Stimulated activated CD4-positive, alpha-beta T cell treated with anti-CD3 and anti-CD28 coated beads, Interleukin-12 subunit alpha, Interleukin-12 subunit beta, amount 100 ng/mL, for 48 hours (primary cell): Measurements from ENCODE around the gene CIB4.

Experiments used
- DNase-seq, 3 donors: peaks; one replicate each; pipeline ENCODE4 v3.0.0-alpha.2; 2020; ENCODE audit warnings: low read depth in 2 of 3, low spot score in 1 of 3

CIB4 gene

DNA sequence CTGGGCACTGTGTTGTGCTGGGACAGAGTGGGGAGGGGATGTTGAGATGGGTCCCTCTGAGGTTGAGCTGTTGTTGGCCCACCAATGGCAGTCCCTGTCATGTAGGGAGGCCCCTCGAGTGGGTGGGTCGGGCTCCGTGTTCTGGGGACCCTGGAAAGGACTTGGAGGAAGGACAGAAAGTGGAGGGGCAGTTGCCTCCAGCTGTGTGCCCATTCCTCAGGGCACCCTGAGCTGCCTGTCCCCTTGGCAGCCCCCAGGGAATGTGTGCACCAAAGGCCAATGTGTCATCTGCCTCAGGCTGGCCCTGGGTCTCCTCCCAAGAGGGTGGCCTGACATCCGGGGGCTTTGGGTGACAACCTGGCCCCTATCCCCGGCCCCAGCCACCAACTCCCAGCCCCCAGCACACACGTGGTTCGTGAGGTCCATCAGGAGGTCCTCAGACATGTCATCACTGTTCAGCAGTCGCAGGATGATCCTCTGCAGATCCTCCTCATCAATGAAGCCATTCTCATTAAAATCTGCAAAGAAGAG, 57.7 kb downstream of the CIB4 start:
- no peak for DNase-seq

DNA sequence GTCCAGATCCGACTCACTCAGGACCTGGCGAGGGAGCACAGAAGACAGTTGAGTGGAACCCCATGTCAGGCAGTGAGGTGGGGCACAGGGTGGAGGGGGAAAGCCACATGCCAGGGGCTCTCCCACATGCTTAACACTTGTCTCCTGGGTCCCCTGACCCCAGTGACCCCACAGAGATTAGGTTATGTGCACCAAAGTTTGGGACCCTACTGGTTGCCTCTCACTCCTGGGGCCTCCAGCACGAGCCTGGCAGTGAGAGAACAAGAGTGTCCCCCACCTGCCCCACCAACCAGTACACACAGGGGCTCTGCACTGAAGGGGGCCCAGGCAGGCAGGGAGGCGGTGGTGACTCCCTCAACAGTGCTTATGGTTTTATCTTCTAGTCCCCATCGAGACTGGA, 58.3 kb downstream of the CIB4 start:
- no peak for DNase-seq

DNA sequence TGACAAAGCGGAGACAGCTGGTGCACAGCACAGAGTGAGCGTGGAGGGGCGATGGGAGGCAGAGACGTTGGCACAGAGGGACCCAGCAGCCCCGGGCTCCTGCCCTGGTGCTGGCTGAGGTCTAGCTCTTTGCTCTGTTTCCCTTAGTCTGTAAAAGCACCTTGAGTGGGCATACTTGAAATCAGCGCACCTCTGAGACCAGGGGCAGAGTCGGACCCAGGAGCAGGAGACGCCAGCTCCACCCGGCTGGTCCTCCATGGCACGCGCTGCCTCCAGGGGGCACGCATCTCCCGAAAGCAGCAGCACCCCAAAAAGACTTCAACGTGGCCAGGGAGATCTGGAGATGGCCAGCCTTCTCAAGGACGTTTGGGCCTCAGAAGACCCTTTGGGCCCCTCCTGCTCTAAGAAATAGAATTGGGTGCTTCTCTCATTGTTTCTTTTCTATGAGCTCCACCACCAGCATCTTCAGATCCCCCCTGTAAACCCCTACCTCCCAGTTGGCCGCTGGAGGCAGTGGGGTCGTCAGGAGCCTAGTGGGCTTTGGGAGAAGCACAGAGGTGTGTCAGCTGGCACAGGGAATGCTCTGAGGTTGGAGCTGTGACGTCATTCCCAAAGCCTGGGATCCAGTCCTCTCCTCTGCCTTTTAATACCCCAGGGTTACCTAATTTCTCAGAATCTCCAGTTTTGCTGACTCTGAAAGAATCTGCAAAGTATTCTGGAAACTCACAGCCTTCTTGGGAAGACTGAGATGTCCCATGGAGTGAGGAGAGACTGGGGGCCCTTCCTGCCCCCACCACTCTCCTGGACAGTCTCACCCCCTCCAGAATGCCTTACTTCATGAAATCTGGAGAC, 58.9 kb downstream of the CIB4 start:
- DNase-seq: no peak

DNA sequence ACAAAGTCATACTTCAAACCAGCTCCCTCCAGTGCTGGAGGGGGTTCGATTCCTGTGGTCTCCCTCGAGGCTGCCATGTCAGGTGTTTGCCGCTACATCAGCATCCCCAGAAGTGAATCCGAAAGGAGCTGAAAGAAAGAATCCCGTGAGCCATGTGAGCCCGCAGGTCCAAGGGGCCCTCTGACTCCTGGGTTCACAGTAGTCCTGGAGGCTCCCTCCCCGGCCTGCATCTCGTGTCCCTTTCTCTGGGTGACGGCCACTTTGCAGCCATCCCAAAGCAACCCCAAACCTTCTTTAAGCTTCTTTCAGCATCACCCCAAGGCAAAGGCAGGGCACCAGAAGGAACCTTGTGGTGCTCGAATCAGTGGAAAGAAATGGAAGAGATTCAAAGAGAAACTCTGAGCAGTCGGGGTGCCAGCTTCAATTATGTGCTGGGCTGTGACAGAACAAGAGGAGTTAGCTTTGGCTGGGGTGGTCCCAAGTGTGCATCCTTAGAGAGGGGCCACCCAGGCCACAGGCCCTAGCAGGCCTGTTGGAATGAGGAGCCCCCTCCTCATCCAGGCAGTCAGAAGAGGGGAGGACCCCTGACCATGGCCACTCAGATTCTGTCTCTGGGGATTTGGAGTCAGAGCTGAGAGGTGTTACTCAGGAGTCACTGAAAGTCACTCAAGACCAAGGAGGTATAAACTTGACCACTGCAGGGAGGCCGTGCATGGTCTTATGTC, 59.7 kb downstream of the CIB4 start:
- DNase-seq: no peak

DNA sequence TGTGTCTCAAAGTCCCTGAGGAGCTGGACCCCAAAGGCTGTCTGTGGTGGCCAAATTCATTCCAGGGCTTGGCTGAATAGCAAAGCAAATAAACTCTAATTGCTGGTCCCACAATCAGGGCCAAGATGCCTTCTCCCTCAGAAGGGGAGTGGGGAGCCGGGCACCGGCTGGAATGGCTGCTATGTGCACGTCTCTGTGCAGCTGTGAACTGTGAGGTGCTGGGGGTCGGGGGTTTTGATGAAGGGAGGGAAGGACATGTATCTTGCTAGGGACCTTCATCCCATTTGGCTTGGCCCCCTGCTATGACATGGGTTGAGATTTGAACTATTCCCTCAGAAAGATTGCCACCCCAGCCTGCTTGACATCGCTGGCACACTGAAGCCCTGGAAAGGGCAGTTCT, 60.4 kb downstream of the CIB4 start:
- DNase-seq: no peak

DNA sequence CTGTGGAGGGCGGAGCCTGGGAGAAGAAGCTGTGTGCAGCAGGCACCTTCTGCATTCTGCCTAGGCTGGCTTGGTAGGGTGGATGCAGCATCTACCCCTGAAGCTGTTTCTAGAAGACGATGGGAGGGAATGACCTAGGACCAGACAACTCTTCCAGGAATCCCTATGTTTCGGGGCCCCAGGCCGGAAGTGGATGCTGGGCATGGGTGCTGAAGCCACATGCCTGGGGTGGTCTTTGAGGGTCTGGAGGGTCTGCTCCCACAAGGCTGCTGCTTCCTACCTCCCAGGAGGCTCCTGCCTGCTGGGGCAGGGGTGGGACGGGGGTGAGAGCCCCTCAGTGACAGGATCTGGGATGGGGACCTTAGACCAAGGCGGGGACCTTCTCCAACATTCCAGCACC, 61.0 kb downstream of the CIB4 start:
- no peak for DNase-seq

DNA sequence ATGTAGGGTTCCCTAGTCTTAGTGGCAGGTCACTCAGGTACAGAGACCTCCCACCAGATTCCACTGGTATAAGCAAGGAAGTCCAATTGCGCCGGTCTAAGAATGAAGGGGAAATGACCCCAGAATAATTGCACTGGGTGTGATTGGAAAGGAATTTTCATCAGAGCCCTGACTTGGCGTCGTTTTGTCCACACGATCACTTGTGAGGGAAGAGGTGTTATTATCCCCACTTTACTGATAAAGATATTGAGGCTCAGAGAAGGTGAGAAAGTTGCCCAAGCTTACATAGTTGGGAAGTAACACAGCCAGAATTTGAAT, 61.5 kb downstream of the CIB4 start:
- DNase-seq: no peak

DNA sequence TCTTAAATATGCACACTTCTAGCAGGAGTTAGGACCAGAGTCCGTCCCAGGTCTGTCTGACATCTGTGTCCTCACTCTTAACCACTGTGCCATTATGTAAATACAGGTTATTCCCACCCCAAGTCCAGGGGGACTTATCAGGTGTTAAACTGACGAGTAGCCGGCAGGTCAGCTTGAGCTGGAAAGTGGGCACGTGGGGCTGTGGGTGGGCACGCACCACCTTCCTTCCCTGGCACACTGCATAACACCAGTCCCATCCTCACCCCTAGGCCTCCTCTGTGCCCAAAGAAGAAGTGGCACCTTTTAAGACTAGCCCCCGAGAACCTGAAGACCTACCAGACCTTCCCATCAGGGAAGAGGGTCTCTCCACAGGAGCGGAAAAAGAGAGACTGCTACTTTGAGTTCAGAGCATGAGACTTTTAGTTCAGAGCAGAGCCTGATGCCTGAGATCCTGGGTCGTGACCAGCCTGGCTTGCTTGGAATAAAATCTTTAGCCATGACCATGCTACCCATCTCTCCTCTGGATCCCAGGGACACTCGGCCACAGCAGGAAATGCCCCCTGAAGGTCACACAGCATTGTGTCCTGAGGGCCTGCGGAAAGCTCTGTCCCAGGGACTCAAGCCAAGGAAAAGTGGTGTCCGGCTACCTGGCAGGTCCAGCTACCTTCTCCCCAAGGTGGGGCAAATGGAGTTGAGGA, 62.0 kb downstream of the CIB4 start:
- DNase-seq: no peak

DNA sequence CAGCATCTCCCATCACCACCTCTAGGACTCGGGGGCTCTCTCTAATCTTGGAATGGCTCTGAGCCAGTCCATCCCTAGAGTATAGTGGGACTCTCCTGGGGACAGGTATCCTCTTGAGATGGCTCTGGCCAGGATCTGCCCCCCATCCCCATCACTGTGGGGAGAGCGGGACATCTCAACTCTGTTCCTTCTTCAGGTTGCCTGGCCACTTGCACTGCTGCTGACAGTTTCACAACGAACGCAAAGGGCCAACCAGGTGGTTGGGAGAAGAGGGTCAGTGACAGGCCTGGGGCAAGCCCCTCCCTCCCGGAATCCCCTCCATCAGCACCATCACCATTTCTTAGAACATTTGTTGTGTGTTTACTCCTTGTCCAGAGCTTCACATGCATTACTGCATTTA, 62.6 kb downstream of the CIB4 start:
- DNase-seq: no peak

DNA sequence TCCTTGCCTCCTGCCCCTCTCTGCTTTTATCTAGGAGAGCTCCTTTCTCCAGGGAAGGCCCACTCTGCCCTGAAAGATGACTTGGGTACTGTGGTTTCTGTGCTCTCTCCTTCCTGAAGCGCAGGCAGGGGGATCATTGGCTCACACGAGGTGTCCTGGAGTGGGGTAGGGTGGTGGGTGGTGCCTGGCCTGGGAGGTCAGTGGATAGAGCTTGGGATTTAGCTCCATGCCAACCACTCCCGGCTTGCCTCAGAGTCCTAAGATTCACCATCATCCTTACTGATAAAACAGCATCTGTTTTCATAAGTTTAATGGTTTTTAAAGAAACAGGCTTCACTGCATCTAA, 63.1 kb downstream of the CIB4 start:
- no peak for DNase-seq

DNA sequence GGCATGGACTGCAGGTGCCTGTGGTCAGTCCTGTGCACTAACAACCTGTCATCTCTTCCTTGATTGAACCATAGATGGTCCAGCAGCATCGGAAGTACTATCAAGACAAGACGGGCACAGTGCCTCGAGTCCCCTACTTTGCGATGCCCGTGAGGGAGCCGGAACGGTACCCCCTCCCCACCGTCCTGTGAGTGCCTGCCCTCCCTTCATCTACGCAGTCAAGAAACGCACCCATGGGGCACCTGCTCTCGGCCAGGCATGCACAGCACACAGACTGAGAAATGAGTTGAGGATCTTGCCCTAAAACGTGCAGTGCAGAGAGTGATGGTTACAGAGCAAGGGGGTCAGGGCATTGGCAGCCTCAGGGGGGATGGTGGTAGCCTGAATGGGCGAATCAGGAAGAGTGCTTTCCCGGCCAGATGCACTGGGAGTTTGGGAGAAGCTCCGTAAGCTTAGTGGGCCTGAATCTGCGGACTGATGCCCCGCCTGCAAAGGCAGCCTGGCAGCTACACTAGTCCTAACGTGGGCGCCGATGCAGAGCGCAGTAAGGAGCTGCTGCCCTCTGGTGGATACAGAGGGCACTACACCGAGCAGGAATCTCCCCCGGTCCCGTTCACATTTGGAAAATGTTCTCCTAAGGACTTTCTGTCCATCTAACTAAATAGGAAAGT, 63.6 kb downstream of the CIB4 start:
- DNase-seq: peak; percentile 29 to 57 (median 44)

DNA sequence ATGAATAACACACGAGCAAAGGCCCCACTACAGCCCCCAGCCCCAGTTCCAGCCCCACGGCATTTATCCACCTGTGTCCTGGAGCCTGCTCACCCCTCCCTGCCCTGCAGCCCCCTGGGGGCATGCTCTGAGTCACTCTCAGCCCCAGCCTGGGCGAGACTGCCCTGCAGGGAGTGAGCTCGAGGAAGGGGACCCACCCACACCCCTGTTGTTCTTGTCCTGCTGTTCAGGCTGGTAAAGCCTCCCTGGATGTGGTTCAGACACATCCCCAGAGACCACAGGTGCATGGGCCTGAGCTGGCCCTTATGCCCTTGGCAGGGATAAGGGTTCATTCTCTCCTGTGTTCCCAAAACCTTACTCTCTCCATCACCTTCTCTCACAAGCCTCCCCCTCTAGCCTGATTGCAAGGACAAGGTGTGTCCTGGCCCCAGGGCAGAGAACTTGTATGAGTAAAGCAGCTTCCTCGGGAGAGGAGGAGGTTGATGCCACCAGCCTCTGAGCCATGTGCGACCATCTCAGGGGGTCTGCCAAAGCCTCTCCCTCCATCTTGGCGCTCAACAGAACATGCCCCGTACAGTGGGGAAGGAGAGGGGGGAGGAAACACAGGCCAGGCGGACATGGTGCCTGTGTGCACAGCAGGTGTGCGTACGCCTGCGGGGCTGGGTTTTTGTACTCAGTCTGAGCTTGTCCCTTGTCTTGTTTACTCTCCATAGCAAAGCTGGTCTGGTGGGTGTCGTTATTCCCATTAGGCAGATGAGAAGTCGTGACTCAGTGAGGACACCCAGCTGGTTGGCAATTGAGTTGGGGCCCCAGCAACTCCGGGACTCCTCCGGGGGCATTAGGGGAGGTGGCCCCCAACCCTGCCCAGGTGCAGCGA, 64.4 kb downstream of the CIB4 start:
- no peak for DNase-seq

DNA sequence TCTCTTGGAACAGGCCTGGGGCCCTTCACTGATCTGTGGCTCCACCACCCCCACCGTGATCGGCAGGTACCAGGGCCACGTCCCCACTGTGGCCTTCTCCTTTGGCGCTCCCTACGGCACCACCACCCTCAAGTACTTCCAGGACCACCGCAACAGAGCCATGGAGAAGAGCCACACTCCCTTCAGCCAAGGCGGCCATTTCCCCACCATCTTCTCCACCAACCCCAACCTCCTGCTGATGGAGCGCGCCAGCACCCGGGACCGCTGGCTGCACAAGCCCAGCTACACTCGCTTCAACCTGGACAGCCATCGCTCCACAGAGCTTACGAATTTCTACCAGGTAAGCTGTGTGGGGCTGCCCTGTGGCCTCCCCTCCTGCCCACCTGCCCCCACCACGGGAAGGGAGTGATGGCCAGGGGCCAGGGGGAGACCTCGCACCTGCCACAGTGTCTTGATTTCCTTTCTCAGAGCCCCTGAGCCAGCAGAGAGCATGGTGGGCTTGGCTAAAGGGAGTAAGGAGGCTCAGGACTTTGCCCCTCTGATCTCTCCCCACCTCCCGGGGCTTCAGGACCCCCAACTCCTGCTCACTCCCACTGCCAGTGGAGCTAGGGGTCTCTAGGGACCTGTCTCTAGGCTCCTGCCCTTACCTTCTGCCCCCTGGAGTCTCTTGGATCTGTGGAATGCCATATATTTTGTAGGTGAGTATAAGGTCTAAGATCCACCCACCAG, 65.2 kb downstream of the CIB4 start:
- DNase-seq: no peak

DNA sequence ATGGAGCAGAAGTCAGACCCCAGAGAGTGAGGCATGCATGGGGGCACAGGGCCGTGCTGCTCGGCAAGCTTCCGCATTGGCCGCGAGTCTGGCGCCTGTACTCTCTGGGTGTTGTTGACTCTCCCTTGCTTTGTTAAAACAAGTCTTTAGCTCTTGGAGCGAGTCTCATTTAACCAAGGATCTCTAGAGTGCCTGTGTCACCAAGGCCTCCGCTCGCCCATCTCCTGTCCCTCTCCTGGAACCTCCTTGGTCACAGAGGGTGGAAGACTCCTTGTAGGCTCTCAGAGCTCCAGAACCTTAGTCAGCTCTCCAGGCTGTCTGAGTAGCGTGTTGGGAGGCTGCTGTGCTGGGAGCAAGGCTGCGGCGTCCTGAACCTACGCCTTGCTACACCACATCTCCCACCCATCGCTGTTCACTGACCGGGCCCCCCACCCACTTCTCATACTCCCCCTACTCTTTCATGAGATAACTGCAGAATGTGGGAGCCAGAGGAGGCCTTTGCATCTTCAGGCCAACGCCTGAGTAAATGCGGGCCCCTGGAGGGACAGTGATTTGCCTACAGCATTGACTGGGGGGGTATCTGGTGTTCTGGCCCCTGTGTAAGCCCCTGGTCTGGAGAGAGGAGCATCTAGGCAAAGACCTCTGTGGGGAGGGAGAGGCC, 66.1 kb downstream of the CIB4 start:
- no peak for DNase-seq

DNA sequence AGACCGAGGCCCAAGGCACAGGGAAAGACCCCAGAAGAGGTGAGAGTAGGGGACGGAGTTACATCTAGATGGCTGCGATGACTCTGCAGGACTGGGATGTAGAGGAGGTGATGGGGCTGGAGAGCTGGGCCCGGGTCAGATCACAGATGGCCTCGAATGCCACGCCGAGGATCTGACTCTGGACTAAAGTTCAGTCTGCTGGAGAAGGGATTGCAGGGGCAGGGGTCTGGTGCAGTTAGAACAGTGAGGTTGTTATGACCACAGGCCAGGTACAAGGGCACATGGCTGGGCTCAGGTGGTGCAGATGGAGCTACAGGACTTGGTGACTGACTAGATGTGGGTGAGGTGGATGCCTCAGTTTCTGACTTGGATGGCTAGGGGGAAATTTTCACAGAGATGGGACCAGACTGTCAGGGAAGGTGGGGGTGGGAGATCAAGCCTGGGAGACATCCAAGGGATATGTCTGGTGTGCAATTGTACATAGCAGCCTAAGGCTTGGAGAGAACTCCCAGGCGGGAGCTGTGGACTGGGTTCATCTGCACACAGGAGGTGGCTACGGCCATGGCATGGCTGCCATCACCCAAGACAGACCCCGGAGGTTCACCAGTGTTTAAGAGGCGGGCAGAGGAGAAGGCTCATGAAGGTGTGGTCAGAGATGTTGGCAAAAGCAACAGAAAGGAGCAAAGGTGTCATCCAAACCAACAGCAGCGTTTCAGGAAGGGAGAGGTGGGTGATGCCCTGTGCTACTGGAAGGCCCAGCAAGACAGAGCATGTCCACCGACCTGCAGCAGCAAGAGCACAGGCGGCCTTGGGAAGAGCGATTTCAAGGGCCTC, 66.9 kb downstream of the CIB4 start:
- DNase-seq: no peak

DNA sequence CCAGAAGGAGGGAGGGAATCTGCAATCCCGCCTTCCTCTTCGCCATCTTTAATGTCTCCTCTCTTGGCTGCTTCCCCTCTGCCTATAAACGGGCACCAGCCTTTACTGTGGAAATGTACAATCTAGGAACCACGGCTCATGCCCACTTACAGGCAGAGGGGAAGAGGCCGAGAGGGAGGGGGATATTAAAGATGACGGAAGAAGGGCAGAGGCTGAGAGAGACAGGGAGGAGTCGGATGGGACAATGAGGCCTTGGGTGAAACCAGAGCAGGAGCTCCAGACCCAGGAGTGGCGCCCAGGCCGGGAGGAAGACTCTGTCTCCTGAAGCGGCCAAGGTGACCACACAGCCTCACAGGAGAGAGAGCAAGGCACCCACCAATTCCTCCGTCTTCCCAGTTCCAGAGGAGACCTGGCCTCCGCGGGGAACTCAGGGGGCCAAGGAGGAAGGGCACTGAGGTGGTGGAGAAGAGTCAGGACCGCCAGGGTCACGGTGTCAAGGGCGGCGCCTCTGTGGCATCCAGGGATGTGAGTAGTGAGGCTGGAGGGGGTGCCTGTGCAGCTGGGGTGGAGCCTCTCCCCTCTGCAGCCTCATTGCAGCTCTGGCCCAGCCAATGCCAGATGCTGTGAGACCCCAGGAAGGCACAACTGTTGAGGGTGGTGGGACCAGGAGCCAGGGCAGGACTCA, 67.8 kb downstream of the CIB4 start:
- DNase-seq: no peak

DNA sequence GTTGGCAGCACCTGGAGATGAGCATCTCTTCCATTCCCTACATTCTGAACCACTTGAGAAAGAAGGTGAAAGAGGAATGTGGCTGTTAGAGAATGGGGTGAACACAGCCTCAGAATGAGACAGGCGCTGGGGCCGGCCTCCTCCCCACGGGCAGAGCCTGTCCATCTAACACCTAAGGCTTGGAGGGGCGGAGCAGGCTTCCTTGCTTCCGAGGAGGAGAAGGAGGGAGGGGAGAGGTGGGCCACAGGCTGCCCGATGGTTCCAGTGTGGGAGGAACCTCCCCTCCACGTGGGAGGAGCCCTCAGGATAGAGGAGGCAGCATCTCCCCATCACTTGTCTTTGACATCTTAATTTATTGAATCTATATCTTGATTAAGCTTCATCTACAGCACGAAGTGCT, 68.6 kb downstream of the CIB4 start:
- no peak for DNase-seq

DNA sequence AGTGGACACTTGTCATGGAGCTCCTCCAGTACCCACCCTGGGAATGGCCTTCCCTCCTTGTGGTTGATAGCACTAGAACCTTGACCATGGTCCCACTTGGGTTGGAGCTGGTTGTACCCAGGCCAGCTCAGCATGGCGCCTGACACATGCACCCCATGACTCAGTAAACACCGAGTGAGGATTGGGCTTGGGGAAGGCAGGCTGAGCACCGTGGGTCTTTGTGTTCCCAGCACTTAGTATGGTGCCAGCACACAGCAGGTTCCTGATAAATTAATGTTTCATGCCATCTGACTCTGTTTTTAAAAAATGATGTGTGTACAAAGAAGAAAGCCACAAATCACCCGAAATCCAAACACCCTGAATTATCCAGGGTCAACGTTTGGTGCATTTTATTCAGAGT, 69.8 kb downstream of the CIB4 start:
- no peak for DNase-seq
